Lower lobe of right lung (tissue), 2 donors: ENCODE data around the gene NCKAP5. TPM values are rescaled to one million over a fixed set of nuclear protein-coding genes. Genes with fewer than 3 reads are reported as not detected.

Source experiments
- ATAC-seq, 2 donors: fragments of 200-7000 bp; cut with Tn5 transposase; one replicate each; pipeline ENCODE4 v1.9.1; 2020 to 2022; ENCODE audit warnings: mild to moderate bottlenecking in 2 of 2, moderate library complexity in 2 of 2
- DNase-seq: peaks from one replicate; pipeline ENCODE4 v3.0.0-alpha.2; 2020
- H3K27ac ChIP-seq: fragments of 200-600 bp; one replicate; pipeline ENCODE4 v1.8.0; 2022
- H3K27me3 ChIP-seq: fragments of 200-600 bp; one replicate; pipeline ENCODE4 v1.8.0; 2022; ENCODE audit warnings: low read depth
- H3K36me3 ChIP-seq: fragments of 200-600 bp; one replicate; pipeline ENCODE4 v1.8.0; 2022; ENCODE audit warnings: mild to moderate bottlenecking
- H3K4me1 ChIP-seq: fragments of 200-600 bp; one replicate; pipeline ENCODE4 v1.8.0; 2022
- H3K4me3 ChIP-seq: fragments of 200-600 bp; one replicate; pipeline ENCODE4 v1.8.0; 2022; ENCODE audit warnings: mild to moderate bottlenecking
- H3K9me3 ChIP-seq: fragments of 200-600 bp; one replicate; pipeline ENCODE4 v1.8.0; 2022
- CTCF ChIP-seq: fragments of 200-600 bp; IDR thresholded peaks from one replicate; pipeline ENCODE4 v1.8.0; 2022; ENCODE audit warnings: antibody characterized with exemption, mild to moderate bottlenecking
- intact Hi-C: fragments of 100-400 bp; cut with DNase I; formaldehyde crosslinking; loops from one replicate; pipeline ENCODE4 v1.11.0; 2022
- total RNA-seq: library from RNA; stranded (reverse); fragmentation: NEBNext Ultra II Directional; extraction: Animal tissue kit (Norgen Biotek cat#: 25700); gene quantifications from one replicate; pipeline ENCODE4 v1.2.1, GENCODE V29; 2021
- donor health status: DM: no; HTN: yes; CAD: no; lungs with severe emphysema.

The NCKAP5 gene
- total RNA-seq, 1 donor from 2014 or later: 34.6 TPM

- no peaks in the 10 kb centered on the region for H3K27me3 ChIP-seq
- TF ChIP-seq CTCF: no peak
- H3K36me3 ChIP-seq: no peaks in the 10 kb centered on the region
- H3K4me3 ChIP-seq: no peak overlapping the region
- DNase-seq (no peak), ATAC-seq (no peak)
- intact Hi-C loops: no loop called here
- H3K27ac ChIP-seq: no peak overlapping the region
- peaks cover 12% of the 10 kb centered on the region for H3K4me1 ChIP-seq
- no peaks in the 10 kb centered on the region for H3K9me3 ChIP-seq
Observed at GRCh38 chr2:133484784-133485183, 83.5 kb downstream of the NCKAP5 start.

GRCh38 chr2:133484106-133484505, 84.2 kb downstream of the NCKAP5 start:
- no peaks in the 10 kb centered on the region for H3K27me3 ChIP-seq
- no peaks in the 10 kb centered on the region for H3K36me3 ChIP-seq
- H3K4me3 ChIP-seq: no peak overlapping the region
- H3K9me3 ChIP-seq: no peaks in the 10 kb centered on the region
- no peak overlapping the region for H3K27ac ChIP-seq
- ATAC-seq (no peak), DNase-seq (no peak)
- peaks cover 12% of the 10 kb centered on the region for H3K4me1 ChIP-seq
- TF ChIP-seq CTCF: no peak
- intact Hi-C loops: no loop called here

GRCh38 chr2:133483181-133483580, 85.1 kb downstream of the NCKAP5 start:
- Histone ChIP-seq H3K4me3 (no peak overlapping the region), H3K36me3 (no peaks in the 10 kb centered on the region), H3K4me1 (peaks cover 12% of the 10 kb centered on the region), H3K27ac (no peak overlapping the region), H3K9me3 (no peaks in the 10 kb centered on the region), H3K27me3 (no peaks in the 10 kb centered on the region)
- DNase-seq (no peak), ATAC-seq (no peak)
- no peak for TF ChIP-seq CTCF
- intact Hi-C loops: no loop called here

GRCh38 chr2:133480707-133481429, 87.4 kb downstream of the NCKAP5 start:
- no peak overlapping the region for H3K4me3 ChIP-seq
- ATAC-seq: no peak
- H3K4me1 ChIP-seq: no peaks in the 10 kb centered on the region
- no peak overlapping the region for H3K27ac ChIP-seq
- H3K9me3 ChIP-seq: no peaks in the 10 kb centered on the region
- intact Hi-C loops: no loop called here
- no peak for DNase-seq
- no peak for TF ChIP-seq CTCF
- H3K27me3 ChIP-seq: no peaks in the 10 kb centered on the region
- no peaks in the 10 kb centered on the region for H3K36me3 ChIP-seq

- Histone ChIP-seq H3K27ac (no peak overlapping the region), H3K9me3 (no peaks in the 10 kb centered on the region), H3K4me3 (no peak overlapping the region), H3K27me3 (no peaks in the 10 kb centered on the region), H3K36me3 (no peaks in the 10 kb centered on the region), H3K4me1 (no peaks in the 10 kb centered on the region)
- no peak for TF ChIP-seq CTCF
- DNase-seq: no peak
- intact Hi-C loops: no loop called here
- no peak for ATAC-seq
Observed at GRCh38 chr2:133477616-133477990, 90.7 kb downstream of the NCKAP5 start.
